Fibroblast of mammary gland (primary cell): ENCODE results near the gene EPHA4.

ENCODE experiments used
- DNase-seq: peaks from one replicate; pipeline ENCODE4 v3.0.0-alpha.2; 2010; ENCODE audit warnings: low read depth
- H3K4me3 ChIP-seq: 2 replicates; pipeline ENCODE4 v1.5.1; 2011; ENCODE audit warnings: low read depth, mild to moderate bottlenecking, low read length, moderate library complexity; ENCODE audit not compliant: control insufficient read depth
- CTCF ChIP-seq: conservative IDR thresholded peaks from 2 replicates; pipeline ENCODE4 v1.5.1; 2011; ENCODE audit warnings: low read depth, low read length, inconsistent platforms; ENCODE audit not compliant: control insufficient read depth, insufficient read depth

The EPHA4 gene

GRCh38 chr2:221437056-221437455 lies 135.0 kb downstream of the EPHA4 start:
- TF ChIP-seq CTCF = no peak
- H3K4me3 ChIP-seq = no peak overlapping the region
- no peak for DNase-seq

GRCh38 chr2:221435171-221435570 lies 136.9 kb downstream of the EPHA4 start:
- TF ChIP-seq CTCF = no peak
- no peak overlapping the region for H3K4me3 ChIP-seq
- DNase-seq = no peak

GRCh38 chr2:221434142-221434541 lies 138.0 kb downstream of the EPHA4 start:
- no peak for DNase-seq
- TF ChIP-seq CTCF = no peak
- H3K4me3 ChIP-seq = no peak overlapping the region

GRCh38 chr2:221431477-221431876 lies 140.6 kb downstream of the EPHA4 start:
- no peak for DNase-seq
- H3K4me3 ChIP-seq = no peak overlapping the region
- TF ChIP-seq CTCF = no peak

GRCh38 chr2:221429741-221430491 lies 142.2 kb downstream of the EPHA4 start:
- TF ChIP-seq CTCF = no peak
- H3K4me3 ChIP-seq = no peak overlapping the region
- DNase-seq = peak; percentile 28

- DNase-seq = no peak
- H3K4me3 ChIP-seq = no peak overlapping the region
- TF ChIP-seq CTCF = no peak
Observed at GRCh38 chr2:221428896-221429295, 143.2 kb downstream of the EPHA4 start.

GRCh38 chr2:221426929-221427328 lies 145.2 kb downstream of the EPHA4 start:
- H3K4me3 ChIP-seq = no peak overlapping the region
- no peak for TF ChIP-seq CTCF
- DNase-seq = no peak
